Measurements from ENCODE around the gene ZCCHC14. TPM values are rescaled to one million over a fixed set of nuclear protein-coding genes. Genes with fewer than 3 reads are reported as not detected.

ZCCHC14 gene
- total and polyA plus RNA-seq, 4 donors: 7.4 to 31.1 (median 19.3) TPM

DNA sequence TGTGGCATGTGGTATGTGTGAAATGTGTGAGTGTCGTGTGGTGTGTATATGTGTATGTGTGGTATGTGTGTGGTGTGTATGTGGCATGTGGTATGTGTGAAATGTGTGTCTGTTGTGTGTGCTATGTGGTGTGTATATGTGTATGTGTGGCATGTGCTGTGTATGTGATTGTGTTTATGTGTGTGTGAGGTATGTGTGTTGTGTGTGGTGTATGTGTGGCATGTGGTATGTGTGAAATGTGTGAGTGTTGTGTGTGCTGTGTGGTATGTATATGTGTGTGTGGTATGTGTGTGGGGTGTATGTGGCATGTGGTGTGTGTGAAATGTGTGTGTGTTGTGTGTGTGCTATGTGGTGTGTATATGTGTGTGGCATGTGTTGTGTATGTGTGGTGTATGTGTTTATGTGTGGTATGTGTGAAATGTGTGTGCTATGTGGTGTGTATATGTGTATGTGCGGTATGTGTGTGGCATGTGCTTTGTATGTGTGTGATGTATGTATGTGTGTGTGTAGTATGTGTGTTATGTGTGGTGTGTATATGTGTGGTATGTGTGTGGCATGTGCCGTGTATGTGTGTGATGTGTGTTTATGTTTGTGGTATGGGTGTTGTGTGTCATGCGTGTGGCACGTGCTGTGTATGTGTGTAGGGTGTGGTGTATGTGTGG lies 9.6 kb upstream of the ZCCHC14 start:
- DNase-seq (no peak), ATAC-seq (ENCODE audit: insufficient read depth, low FRiP score) (no peak)
- 94 to 95% methylated on average over 5 of the region's 5 CpGs for WGBS, 2 donors
- TF ChIP-seq CTCF (IDR thresholded peaks at IDR 0.05; ENCODE audit: control extremely low read depth, extremely low read depth): no peak
- no peaks in the 10 kb centered on the region for H3K36me3 ChIP-seq (ENCODE audit: control insufficient read depth in 4 of 4, insufficient read depth in 4 of 4, low read length in 4 of 4)
- H3K4me1 ChIP-seq (ENCODE audit: control insufficient read depth in 5 of 5, insufficient read depth in 5 of 5, low read length in 5 of 5): peaks cover 0 to 5% (median 3%) of the 10 kb centered on the region in 5 donors
- H3K27me3 ChIP-seq (ENCODE audit: control insufficient read depth in 3 of 3, insufficient read depth in 3 of 3, low read length in 2 of 3): no peaks in the 10 kb centered on the region
- H3K9me3 ChIP-seq (ENCODE audit: control insufficient read depth in 4 of 4, insufficient read depth in 3 of 4, low read length in 3 of 4): peaks cover 0 to 7% (median 0%) of the 10 kb centered on the region in 4 donors
- no peak overlapping the region for H3K9ac ChIP-seq (ENCODE audit: insufficient read depth in 1 of 2, low read length in 2 of 2)
- no peak overlapping the region for H3K4me3 ChIP-seq
- peak overlapping the region in 1 of 2 donors; percentile 12 for H3K27ac ChIP-seq (ENCODE audit: low read depth in 1 of 2, low read length in 1 of 2)

- ATAC-seq (ENCODE audit: insufficient read depth, low FRiP score) (no peak), DNase-seq (no peak)
- Histone ChIP-seq H3K9me3 (ENCODE audit: control insufficient read depth in 4 of 4, insufficient read depth in 3 of 4, low read length in 3 of 4) (peaks cover 0 to 7% (median 0%) of the 10 kb centered on the region in 4 donors), H3K36me3 (ENCODE audit: control insufficient read depth in 4 of 4, insufficient read depth in 4 of 4, low read length in 4 of 4) (no peaks in the 10 kb centered on the region), H3K27me3 (ENCODE audit: control insufficient read depth in 3 of 3, insufficient read depth in 3 of 3, low read length in 2 of 3) (no peaks in the 10 kb centered on the region), H3K4me1 (ENCODE audit: control insufficient read depth in 5 of 5, insufficient read depth in 5 of 5, low read length in 5 of 5) (peaks cover 0 to 5% (median 0%) of the 10 kb centered on the region in 5 donors), H3K9ac (ENCODE audit: insufficient read depth in 1 of 2, low read length in 2 of 2) (no peak overlapping the region), H3K27ac (ENCODE audit: low read depth in 1 of 2, low read length in 1 of 2) (no peak overlapping the region), H3K4me3 (no peak overlapping the region)
- WGBS, 2 donors: 80 to 82% methylated on average over 5 of the region's 5 CpGs
- TF ChIP-seq CTCF (IDR thresholded peaks at IDR 0.05; ENCODE audit: control extremely low read depth, extremely low read depth): no peak
Observed at GRCh38 chr16:87501117-87501516, 8.3 kb upstream of the ZCCHC14 start.

DNA sequence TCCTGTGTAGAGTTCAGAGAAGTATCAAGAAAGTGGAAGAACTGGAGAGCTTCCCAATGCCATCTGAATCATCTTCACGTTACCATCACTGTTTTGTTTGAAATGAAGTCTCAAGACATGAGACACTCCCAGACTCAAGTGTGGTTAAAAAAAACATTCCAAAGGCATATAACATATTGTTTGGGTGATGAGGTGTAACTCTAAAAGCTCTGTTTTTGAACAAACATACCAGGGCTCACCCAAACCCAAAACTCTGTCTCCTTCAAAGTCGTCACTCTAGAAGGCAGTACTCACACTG lies 6.3 kb upstream of the ZCCHC14 start:
- no peak for TF ChIP-seq CTCF (IDR thresholded peaks at IDR 0.05; ENCODE audit: control extremely low read depth, extremely low read depth)
- WGBS, 2 donors: 60 to 68% methylated on average over 2 of the region's 2 CpGs
- no peaks in the 10 kb centered on the region for H3K36me3 ChIP-seq (ENCODE audit: control insufficient read depth in 4 of 4, insufficient read depth in 4 of 4, low read length in 4 of 4)
- no peak overlapping the region for H3K27ac ChIP-seq (ENCODE audit: low read depth in 1 of 2, low read length in 1 of 2)
- H3K27me3 ChIP-seq (ENCODE audit: control insufficient read depth in 3 of 3, insufficient read depth in 3 of 3, low read length in 2 of 3): no peaks in the 10 kb centered on the region
- no peak overlapping the region for H3K4me3 ChIP-seq
- DNase-seq (no peak), ATAC-seq (ENCODE audit: insufficient read depth, low FRiP score) (no peak)
- H3K9me3 ChIP-seq (ENCODE audit: control insufficient read depth in 4 of 4, insufficient read depth in 3 of 4, low read length in 3 of 4): peaks cover 0 to 7% (median 0%) of the 10 kb centered on the region in 4 donors
- H3K9ac ChIP-seq (ENCODE audit: insufficient read depth in 1 of 2, low read length in 2 of 2): no peak overlapping the region
- H3K4me1 ChIP-seq (ENCODE audit: control insufficient read depth in 5 of 5, insufficient read depth in 5 of 5, low read length in 5 of 5): peaks cover 0 to 5% (median 0%) of the 10 kb centered on the region in 5 donors

Measured in lung (tissue), 12 donors.